WTC11 (cell line): ENCODE results near the gene PEAK1.

Experiments
- PRDM15 ChIP-seq: sonication (generic); formaldehyde crosslinking; IDR thresholded peaks from 2 replicates; pipeline ENCODE4 v1.8.0; 2022; ENCODE audit warnings: missing genetic modification reagents
- TEAD4 ChIP-seq: sonication (generic); formaldehyde crosslinking; IDR thresholded peaks from 2 replicates; pipeline ENCODE4 v1.8.0; 2022; ENCODE audit warnings: mild to moderate bottlenecking, missing genetic modification reagents
- USF2 ChIP-seq: sonication (generic); formaldehyde crosslinking; IDR thresholded peaks from 2 replicates; pipeline ENCODE4 v1.8.1; 2023; ENCODE audit warnings: mild to moderate bottlenecking, missing genetic modification reagents, moderate library complexity
- ZNF263 ChIP-seq: sonication (generic); formaldehyde crosslinking; IDR thresholded peaks from 2 replicates; pipeline ENCODE4 v1.8.1; 2022; ENCODE audit warnings: low read depth, mild to moderate bottlenecking, moderate library complexity, missing genetic modification reagents
- TF ChIP-seq, protein P1 (sequence below): fragments of 200-600 bp; IDR thresholded peaks from 2 replicates; pipeline ENCODE4 v1.8.0; 2022; ENCODE audit warnings: antibody characterized with exemption

DNA sequence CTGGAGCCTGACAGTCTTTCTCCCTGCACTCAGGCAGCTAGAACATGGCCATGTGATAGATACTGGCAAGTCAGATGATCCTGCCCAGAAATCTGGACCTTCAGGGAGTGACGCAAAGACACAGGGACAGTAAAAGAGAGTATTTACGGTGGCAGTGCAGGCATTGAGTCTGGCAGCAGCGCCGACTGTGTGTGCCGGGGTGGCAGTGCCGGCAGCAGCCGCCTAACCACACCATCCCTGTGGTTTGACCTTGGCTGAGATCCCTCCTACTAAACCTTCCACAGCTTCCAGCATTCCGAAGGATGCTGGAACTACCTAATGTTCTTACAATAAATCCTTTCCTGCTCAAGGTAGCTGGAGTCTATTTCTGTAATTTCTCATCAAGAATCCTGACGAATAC is 344.4 kb downstream of the PEAK1 start:
- TF ChIP-seq PRDM15 (no peak), TEAD4 (CRISPR knock-in tag) (no peak), ZNF263 (no peak), USF2 (no peak)
- TF ChIP-seq, protein P1, sequence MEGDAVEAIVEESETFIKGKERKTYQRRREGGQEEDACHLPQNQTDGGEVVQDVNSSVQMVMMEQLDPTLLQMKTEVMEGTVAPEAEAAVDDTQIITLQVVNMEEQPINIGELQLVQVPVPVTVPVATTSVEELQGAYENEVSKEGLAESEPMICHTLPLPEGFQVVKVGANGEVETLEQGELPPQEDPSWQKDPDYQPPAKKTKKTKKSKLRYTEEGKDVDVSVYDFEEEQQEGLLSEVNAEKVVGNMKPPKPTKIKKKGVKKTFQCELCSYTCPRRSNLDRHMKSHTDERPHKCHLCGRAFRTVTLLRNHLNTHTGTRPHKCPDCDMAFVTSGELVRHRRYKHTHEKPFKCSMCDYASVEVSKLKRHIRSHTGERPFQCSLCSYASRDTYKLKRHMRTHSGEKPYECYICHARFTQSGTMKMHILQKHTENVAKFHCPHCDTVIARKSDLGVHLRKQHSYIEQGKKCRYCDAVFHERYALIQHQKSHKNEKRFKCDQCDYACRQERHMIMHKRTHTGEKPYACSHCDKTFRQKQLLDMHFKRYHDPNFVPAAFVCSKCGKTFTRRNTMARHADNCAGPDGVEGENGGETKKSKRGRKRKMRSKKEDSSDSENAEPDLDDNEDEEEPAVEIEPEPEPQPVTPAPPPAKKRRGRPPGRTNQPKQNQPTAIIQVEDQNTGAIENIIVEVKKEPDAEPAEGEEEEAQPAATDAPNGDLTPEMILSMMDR, result no peak
